PC-9 (cell line): ENCODE results near the gene ZNF562. TPM values are rescaled to one million over a fixed set of nuclear protein-coding genes. Genes with fewer than 3 reads are reported as not detected.

Experiments used
- BruUV-seq: library from RNA; stranded (reverse); fragments of 400-500 nt; replicated peaks from 2 replicates; lab custom pipeline; 2021; lab: Mats Ljungman, UMichigan
- CTCF ChIA-PET: fragments of 300-600 bp; sonication (Branson Sonifier 250); formaldehyde crosslinking; loops from one replicate; lab custom pipeline; 2022; ENCODE audit warnings: antibody characterized with exemption; lab: Charles Lee
- POLR2A ChIA-PET: fragments of 300-600 bp; sonication (Branson Sonifier 250); formaldehyde crosslinking; loops from one replicate; lab custom pipeline; 2022; ENCODE audit warnings: antibody characterized with exemption; ENCODE audit not compliant: unreplicated experiment; lab: Charles Lee
- DNase-seq, 2 experiments: peaks; one replicate each; pipeline versions ENCODE4 v3.0.0 to v3.0.0-alpha.2; 2015 to 2022; ENCODE audit warnings: mixed read lengths in 1 of 2
- H2AFZ ChIP-seq: fragments of 200-600 bp; sonication (generic); 2 replicates; pipeline ENCODE4 v1.8.1; 2017; ENCODE audit warnings: antibody characterized with exemption
- H3F3A ChIP-seq: fragments of 200-600 bp; sonication (generic); 2 replicates; pipeline ENCODE4 v1.8.1; 2017; ENCODE audit warnings: antibody characterized with exemption, mild to moderate bottlenecking, low read depth; ENCODE audit not compliant: insufficient read depth
- H3K27ac ChIP-seq: fragments of 200-600 bp; sonication (generic); 2 replicates; pipeline ENCODE4 v1.6.1; 2016; ENCODE audit warnings: mixed run types
- H3K27me3 ChIP-seq: fragments of 200-600 bp; sonication (generic); 2 replicates; pipeline ENCODE4 v1.6.1; 2016; ENCODE audit warnings: low read depth, mixed run types; ENCODE audit not compliant: insufficient read depth
- H3K36me3 ChIP-seq: fragments of 200-600 bp; sonication (generic); 2 replicates; pipeline ENCODE4 v1.6.1; 2016; ENCODE audit warnings: low read depth, mixed run types
- H3K4me1 ChIP-seq: fragments of 200-600 bp; sonication (generic); replicated peaks from 2 replicates; pipeline ENCODE4 v1.6.1; 2016; ENCODE audit warnings: mixed run types; ENCODE audit not compliant: insufficient read depth
- H3K4me2 ChIP-seq: fragments of 200-600 bp; sonication (generic); 2 replicates; pipeline ENCODE4 v1.6.1; 2017; ENCODE audit warnings: mixed run types
- H3K4me3 ChIP-seq: fragments of 200-600 bp; sonication (generic); 2 replicates; pipeline ENCODE4 v1.6.1; 2016; ENCODE audit warnings: mixed run types
- H3K79me2 ChIP-seq: fragments of 200-600 bp; sonication (generic); 2 replicates; pipeline ENCODE4 v1.6.1; 2017; ENCODE audit warnings: low read depth, mixed run types
- H3K9me2 ChIP-seq: fragments of 200-600 bp; sonication (generic); 2 replicates; pipeline ENCODE4 v1.8.1; 2017; ENCODE audit warnings: mild to moderate bottlenecking; ENCODE audit not compliant: insufficient read depth
- H3K9me3 ChIP-seq: fragments of 200-600 bp; sonication (generic); 2 replicates; pipeline ENCODE4 v1.8.1; 2016; ENCODE audit warnings: low read depth; ENCODE audit not compliant: insufficient read depth
- H4K20me1 ChIP-seq: fragments of 200-600 bp; sonication (generic); 2 replicates; pipeline ENCODE4 v1.8.1; 2017; ENCODE audit not compliant: insufficient read depth
- CTCF ChIP-seq: fragments of 200-600 bp; sonication (generic); conservative IDR thresholded peaks from 2 replicates; pipeline ENCODE4 v1.6.1; 2017; ENCODE audit warnings: mixed run types, antibody characterized with exemption, mild to moderate bottlenecking, moderate library complexity
- EZH2 ChIP-seq: fragments of 200-600 bp; sonication (generic); IDR thresholded peaks from 2 replicates; pipeline ENCODE4 v1.8.0; 2017; ENCODE audit warnings: antibody characterized with exemption, low read depth
- intact Hi-C: fragments of 100-400 bp; cut with micrococcal nuclease; formaldehyde crosslinking; loops from one replicate; pipeline ENCODE4 v1.10.0; 2022; ENCODE audit not compliant: unreplicated experiment
- total RNA-seq: library from RNA; stranded (reverse); gene quantifications from 2 replicates; pipeline ENCODE4 v1.2.3, GENCODE V29; 2021

ZNF562 gene
- total RNA-seq, 1 experiment from 2014 or later, result 26.0 TPM

GRCh38 chr19:9615844-9616243 is 59.1 kb downstream of the ZNF562 start:
- Histone ChIP-seq H3K27ac (no peak overlapping the region), H3K79me2 (peaks cover 15% of the 10 kb centered on the region), H3K4me2 (no peak overlapping the region), H3K4me1 (peaks cover 5% of the 10 kb centered on the region), H3K27me3 (no peaks in the 10 kb centered on the region), H3K4me3 (no peak overlapping the region), H3K9me3 (peaks cover 32% of the 10 kb centered on the region), H3K36me3 (peaks cover 81% of the 10 kb centered on the region), H2AFZ (no peak overlapping the region), H3F3A (no peaks in the 10 kb centered on the region), H3K9me2 (no peaks in the 10 kb centered on the region), H4K20me1 (no peaks in the 10 kb centered on the region)
- DNase-seq, result no peak
- BruUV-seq, result no TSS peak
- POLR2A ChIA-PET, result no interaction called here
- intact Hi-C loops, result no loop called here
- CTCF ChIA-PET, result no interaction called here
- TF ChIP-seq EZH2 (no peak), CTCF (no peak)

GRCh38 chr19:9610484-9611113 is 64.3 kb downstream of the ZNF562 start:
- H3K4me1 ChIP-seq, result no peaks in the 10 kb centered on the region
- no peaks in the 10 kb centered on the region for H4K20me1 ChIP-seq
- H2AFZ ChIP-seq, result no peak overlapping the region
- H3F3A ChIP-seq, result peaks cover 11% of the 10 kb centered on the region; the same call in 1 of the 2 replicates
- no peaks in the 10 kb centered on the region for H3K79me2 ChIP-seq
- no peak for DNase-seq
- H3K27ac ChIP-seq, result no peak overlapping the region
- POLR2A ChIA-PET, result no interaction called here
- H3K27me3 ChIP-seq, result no peaks in the 10 kb centered on the region
- H3K9me2 ChIP-seq, result no peaks in the 10 kb centered on the region
- TF ChIP-seq EZH2 (no peak), CTCF (no peak)
- H3K9me3 ChIP-seq, result peaks cover 79% of the 10 kb centered on the region
- peaks cover 79% of the 10 kb centered on the region for H3K36me3 ChIP-seq
- intact Hi-C loops, result no loop called here
- no TSS peak for BruUV-seq
- CTCF ChIA-PET, result no interaction called here
- H3K4me3 ChIP-seq, result peak overlapping the region; percentile 33
- no peak overlapping the region for H3K4me2 ChIP-seq

GRCh38 chr19:9608912-9609311 is 66.0 kb downstream of the ZNF562 start:
- CTCF ChIA-PET, result no interaction called here
- H3K9me2 ChIP-seq, result no peaks in the 10 kb centered on the region
- POLR2A ChIA-PET, result no interaction called here
- H3K27me3 ChIP-seq, result no peaks in the 10 kb centered on the region
- BruUV-seq, result no TSS peak
- H4K20me1 ChIP-seq, result no peaks in the 10 kb centered on the region
- peaks cover 77% of the 10 kb centered on the region for H3K9me3 ChIP-seq
- H3K27ac ChIP-seq, result no peak overlapping the region
- peaks cover 64% of the 10 kb centered on the region for H3K36me3 ChIP-seq
- no peak overlapping the region for H2AFZ ChIP-seq
- H3F3A ChIP-seq, result peaks cover 11% of the 10 kb centered on the region; the same call in 1 of the 2 replicates
- DNase-seq, result no peak
- TF ChIP-seq EZH2 (no peak), CTCF (no peak)
- H3K4me2 ChIP-seq, result no peak overlapping the region
- intact Hi-C loops, result no loop called here
- no peaks in the 10 kb centered on the region for H3K4me1 ChIP-seq
- no peaks in the 10 kb centered on the region for H3K79me2 ChIP-seq
- no peak overlapping the region for H3K4me3 ChIP-seq
